ENCODE measurements around the gene KIF25.

KIF25 gene

DNA sequence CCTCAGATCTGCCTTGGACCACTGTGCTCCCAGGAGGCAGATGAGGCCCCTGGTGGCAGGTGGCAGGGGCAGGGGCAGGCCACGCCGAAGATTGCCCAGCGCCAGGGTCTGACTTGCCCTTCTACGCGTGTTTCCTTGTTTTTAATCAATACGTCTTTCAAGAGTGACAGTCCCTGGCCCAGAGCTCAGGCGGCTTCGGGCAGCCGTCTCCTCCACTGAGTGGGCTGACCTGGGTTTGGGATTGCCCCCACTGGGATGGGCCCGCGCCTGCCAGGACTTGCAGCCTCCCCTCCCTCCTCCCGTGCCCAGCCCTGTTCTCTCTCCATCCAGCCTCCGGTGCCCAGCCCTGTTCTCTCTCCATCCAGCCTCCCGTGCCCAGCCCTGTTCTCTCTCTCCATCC, 60.4 kb downstream of the KIF25 start:
- Histone ChIP-seq H3K4me3 (ENCODE audit: insufficient read depth, low read length, poor library complexity, severe bottlenecking) (no peak overlapping the region), H3K27ac (ENCODE audit: low read depth, low read length) (no peak overlapping the region), H3K9me3 (ENCODE audit: insufficient read depth, low read length) (no peaks in the 10 kb centered on the region), H2AFZ (ENCODE audit: low read depth, low read length, severe bottlenecking) (no peak overlapping the region), H3K9me2 (replicated peaks; ENCODE audit: insufficient read depth, low read length) (no peaks in the 10 kb centered on the region), H3K27me3 (ENCODE audit: low read length) (no peaks in the 10 kb centered on the region), H3K36me3 (ENCODE audit: low read length) (no peaks in the 10 kb centered on the region), H4K20me1 (ENCODE audit: low read depth, low read length) (no peaks in the 10 kb centered on the region), H3F3A (ENCODE audit: insufficient read depth) (no peaks in the 10 kb centered on the region), H3K4me2 (ENCODE audit: low read depth, low read length, poor library complexity, severe bottlenecking) (no peak overlapping the region), H3K79me2 (ENCODE audit: insufficient read depth, low read length) (no peaks in the 10 kb centered on the region), H3K9ac (ENCODE audit: low read length) (no peak overlapping the region)
- TF ChIP-seq EZH2phosphoT487 (conservative IDR thresholded peaks at IDR 0.05; ENCODE audit: low read length) = no peak
- TF ChIP-seq, protein P1, sequence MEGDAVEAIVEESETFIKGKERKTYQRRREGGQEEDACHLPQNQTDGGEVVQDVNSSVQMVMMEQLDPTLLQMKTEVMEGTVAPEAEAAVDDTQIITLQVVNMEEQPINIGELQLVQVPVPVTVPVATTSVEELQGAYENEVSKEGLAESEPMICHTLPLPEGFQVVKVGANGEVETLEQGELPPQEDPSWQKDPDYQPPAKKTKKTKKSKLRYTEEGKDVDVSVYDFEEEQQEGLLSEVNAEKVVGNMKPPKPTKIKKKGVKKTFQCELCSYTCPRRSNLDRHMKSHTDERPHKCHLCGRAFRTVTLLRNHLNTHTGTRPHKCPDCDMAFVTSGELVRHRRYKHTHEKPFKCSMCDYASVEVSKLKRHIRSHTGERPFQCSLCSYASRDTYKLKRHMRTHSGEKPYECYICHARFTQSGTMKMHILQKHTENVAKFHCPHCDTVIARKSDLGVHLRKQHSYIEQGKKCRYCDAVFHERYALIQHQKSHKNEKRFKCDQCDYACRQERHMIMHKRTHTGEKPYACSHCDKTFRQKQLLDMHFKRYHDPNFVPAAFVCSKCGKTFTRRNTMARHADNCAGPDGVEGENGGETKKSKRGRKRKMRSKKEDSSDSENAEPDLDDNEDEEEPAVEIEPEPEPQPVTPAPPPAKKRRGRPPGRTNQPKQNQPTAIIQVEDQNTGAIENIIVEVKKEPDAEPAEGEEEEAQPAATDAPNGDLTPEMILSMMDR (IDR thresholded peaks at IDR 0.05; ENCODE audit: insufficient read depth, low read length, poor library complexity, severe bottlenecking) = no peak

DNA sequence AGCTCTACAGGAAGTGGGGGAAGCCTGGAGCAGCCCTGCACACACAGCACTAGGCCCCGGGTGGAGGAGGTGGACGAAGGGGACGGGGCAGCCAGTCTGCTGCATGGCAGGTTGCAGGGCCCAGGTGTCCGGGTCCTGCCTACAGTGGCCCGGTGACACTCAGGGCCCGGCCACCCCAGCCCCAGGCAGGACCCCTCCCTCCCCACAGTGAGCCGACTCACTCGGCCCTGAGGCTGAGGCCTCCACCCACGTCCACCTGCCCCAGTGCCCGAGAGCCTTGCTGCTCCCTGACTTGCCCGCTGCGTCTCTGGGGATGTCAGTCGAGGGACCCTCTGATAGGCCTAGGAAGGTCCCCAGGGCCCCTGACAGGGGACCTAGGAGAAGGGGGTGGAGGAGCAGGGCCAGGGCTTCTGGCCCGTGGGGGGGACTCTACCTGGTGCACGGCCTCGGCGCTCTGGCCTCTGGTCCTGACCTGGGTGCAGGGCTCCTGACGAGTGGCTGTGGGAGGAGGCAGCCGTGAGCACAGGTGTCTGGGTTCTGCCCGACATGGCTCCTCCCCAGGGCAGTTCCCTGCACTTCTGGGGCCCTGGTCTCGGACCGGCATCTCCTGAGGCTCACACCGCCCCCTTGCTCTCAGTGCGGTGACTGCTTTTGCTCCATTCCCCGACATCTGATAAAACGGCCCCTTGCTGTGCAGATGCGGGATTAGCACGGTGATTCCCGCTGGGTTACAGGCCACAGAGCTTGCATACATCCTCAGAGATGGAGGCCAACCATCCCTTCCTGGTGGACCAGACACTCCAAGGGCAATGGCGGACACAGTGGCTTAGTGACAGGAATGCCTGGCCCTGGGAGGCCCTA, 61.5 kb downstream of the KIF25 start:
- Histone ChIP-seq H3K27ac (ENCODE audit: low read depth, low read length) (no peak overlapping the region), H3K9me2 (replicated peaks; ENCODE audit: insufficient read depth, low read length) (no peaks in the 10 kb centered on the region), H4K20me1 (ENCODE audit: low read depth, low read length) (no peaks in the 10 kb centered on the region), H3K4me2 (ENCODE audit: low read depth, low read length, poor library complexity, severe bottlenecking) (no peak overlapping the region), H2AFZ (ENCODE audit: low read depth, low read length, severe bottlenecking) (no peak overlapping the region), H3K27me3 (ENCODE audit: low read length) (no peaks in the 10 kb centered on the region), H3K9me3 (ENCODE audit: insufficient read depth, low read length) (no peaks in the 10 kb centered on the region), H3K4me3 (ENCODE audit: insufficient read depth, low read length, poor library complexity, severe bottlenecking) (no peak overlapping the region), H3F3A (ENCODE audit: insufficient read depth) (no peaks in the 10 kb centered on the region), H3K79me2 (ENCODE audit: insufficient read depth, low read length) (no peaks in the 10 kb centered on the region), H3K36me3 (ENCODE audit: low read length) (no peaks in the 10 kb centered on the region), H3K9ac (ENCODE audit: low read length) (no peak overlapping the region)
- TF ChIP-seq, protein P1 (IDR thresholded peaks at IDR 0.05; ENCODE audit: insufficient read depth, low read length, poor library complexity, severe bottlenecking) = no peak
- no peak for TF ChIP-seq EZH2phosphoT487 (conservative IDR thresholded peaks at IDR 0.05; ENCODE audit: low read length)

DNA sequence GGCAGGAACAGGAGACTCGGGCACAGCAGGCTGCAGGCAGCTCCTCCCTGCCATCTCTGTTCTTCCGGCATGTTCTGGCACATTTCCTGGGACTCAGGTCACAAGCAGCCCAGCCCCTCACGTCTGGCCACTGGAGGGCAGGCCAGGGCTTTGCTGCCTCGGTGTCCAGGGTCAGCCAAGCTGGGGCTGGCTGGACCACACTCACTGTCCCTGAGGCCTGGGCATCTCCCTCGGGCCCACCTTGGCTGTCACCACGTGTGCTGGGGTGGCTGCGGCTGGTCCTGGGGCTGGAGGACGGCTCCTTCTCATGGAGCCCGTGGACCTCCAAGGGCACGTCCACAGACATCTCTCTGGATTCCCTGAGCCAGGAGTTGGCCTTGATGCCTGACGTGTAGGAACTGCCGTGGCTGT, 63.1 kb downstream of the KIF25 start:
- Histone ChIP-seq H3K79me2 (ENCODE audit: insufficient read depth, low read length) (no peaks in the 10 kb centered on the region), H3K9me3 (ENCODE audit: insufficient read depth, low read length) (no peaks in the 10 kb centered on the region), H2AFZ (ENCODE audit: low read depth, low read length, severe bottlenecking) (no peak overlapping the region), H4K20me1 (ENCODE audit: low read depth, low read length) (no peaks in the 10 kb centered on the region), H3K27me3 (ENCODE audit: low read length) (no peaks in the 10 kb centered on the region), H3K27ac (ENCODE audit: low read depth, low read length) (no peak overlapping the region), H3F3A (ENCODE audit: insufficient read depth) (no peaks in the 10 kb centered on the region), H3K9ac (ENCODE audit: low read length) (no peak overlapping the region), H3K9me2 (replicated peaks; ENCODE audit: insufficient read depth, low read length) (no peaks in the 10 kb centered on the region), H3K4me2 (ENCODE audit: low read depth, low read length, poor library complexity, severe bottlenecking) (no peak overlapping the region), H3K36me3 (ENCODE audit: low read length) (no peaks in the 10 kb centered on the region), H3K4me3 (ENCODE audit: insufficient read depth, low read length, poor library complexity, severe bottlenecking) (no peak overlapping the region)
- TF ChIP-seq, protein P1 (IDR thresholded peaks at IDR 0.05; ENCODE audit: insufficient read depth, low read length, poor library complexity, severe bottlenecking) = no peak
- TF ChIP-seq EZH2phosphoT487 (conservative IDR thresholded peaks at IDR 0.05; ENCODE audit: low read length) = no peak

Data from SU-DHL-6 (cell line).